ENCODE data around the gene DHDH.

- TF ChIP-seq CTCF (conservative IDR thresholded peaks at IDR 0.05; ENCODE audit: low read length) (no peak), EZH2phosphoT487 (IDR thresholded peaks at IDR 0.05; ENCODE audit: borderline replicate concordance, low read depth, low read length) (no peak)
Observed at GRCh38 chr19:48955308-48955958, 21.9 kb downstream of the DHDH start.
